ENCODE measurements around the gene LLGL2.
"Not testable (repeated sequence)": the region's sequence is repeated elsewhere in the genome, so short reads cannot be mapped to it uniquely, and the experiment has no call there.

LLGL2 gene

DNA sequence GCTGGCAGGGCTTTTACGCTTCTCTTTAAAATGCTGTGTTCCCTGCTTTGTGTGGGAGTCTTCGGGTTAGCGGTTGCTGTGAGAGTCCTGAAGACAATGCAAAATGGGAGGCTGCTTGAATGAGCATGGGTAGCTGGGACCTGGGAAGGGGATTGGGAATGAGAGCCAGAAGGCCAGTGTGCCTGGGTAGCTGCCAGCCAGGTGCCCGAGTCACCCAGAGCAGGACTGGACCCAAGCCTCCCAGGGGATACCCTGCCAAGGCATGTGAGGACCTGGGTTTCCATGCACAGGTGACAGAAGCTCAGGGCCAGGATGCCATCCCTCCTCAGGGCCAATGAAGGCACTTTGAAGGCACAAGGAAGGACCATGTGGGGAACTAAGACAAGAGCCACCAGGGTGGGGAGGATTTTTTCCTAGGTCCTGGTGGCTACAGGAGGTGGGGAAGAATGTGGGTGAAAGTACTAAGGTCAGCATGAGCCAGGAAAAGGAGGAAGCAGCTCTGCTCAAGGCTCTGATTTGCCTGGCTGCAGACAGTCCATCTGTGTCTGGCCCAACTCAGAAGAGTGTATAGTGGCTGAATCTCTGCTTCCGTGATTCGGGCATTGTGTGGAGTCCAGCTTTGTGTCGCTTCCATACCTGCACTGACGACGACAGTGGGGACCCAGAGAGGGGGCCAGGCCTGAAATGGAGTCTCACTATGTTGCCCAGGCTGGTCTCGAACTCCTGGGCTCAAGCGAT, 48.6 kb upstream of the LLGL2 start:
- Histone ChIP-seq H3K4me3 (ENCODE audit: low read length) (no peak overlapping the region), H3F3A (ENCODE audit: control insufficient read depth, insufficient read depth) (no peaks in the 10 kb centered on the region), H3K79me2 (ENCODE audit: control insufficient read depth, low read length) (no peaks in the 10 kb centered on the region), H3K4me2 (ENCODE audit: low read length) (no peak overlapping the region), H3K27me3 (ENCODE audit: control insufficient read depth, low read length) (no peaks in the 10 kb centered on the region), H3K9me3 (ENCODE audit: control insufficient read depth, insufficient read depth, low read length) (no peaks in the 10 kb centered on the region), H4K20me1 (ENCODE audit: control insufficient read depth, insufficient read depth, low read depth, low read length) (no peaks in the 10 kb centered on the region), H3K4me1 (ENCODE audit: control insufficient read depth, low read length) (peaks cover 7% of the 10 kb centered on the region), H3K27ac (ENCODE audit: low read depth, low read length) (no peak overlapping the region), H3K36me3 (ENCODE audit: control insufficient read depth, low read length) (peaks cover 8% of the 10 kb centered on the region), H3K9me2 (replicated peaks; ENCODE audit: control insufficient read depth, low read length) (no peaks in the 10 kb centered on the region)
- TF ChIP-seq, protein P1, sequence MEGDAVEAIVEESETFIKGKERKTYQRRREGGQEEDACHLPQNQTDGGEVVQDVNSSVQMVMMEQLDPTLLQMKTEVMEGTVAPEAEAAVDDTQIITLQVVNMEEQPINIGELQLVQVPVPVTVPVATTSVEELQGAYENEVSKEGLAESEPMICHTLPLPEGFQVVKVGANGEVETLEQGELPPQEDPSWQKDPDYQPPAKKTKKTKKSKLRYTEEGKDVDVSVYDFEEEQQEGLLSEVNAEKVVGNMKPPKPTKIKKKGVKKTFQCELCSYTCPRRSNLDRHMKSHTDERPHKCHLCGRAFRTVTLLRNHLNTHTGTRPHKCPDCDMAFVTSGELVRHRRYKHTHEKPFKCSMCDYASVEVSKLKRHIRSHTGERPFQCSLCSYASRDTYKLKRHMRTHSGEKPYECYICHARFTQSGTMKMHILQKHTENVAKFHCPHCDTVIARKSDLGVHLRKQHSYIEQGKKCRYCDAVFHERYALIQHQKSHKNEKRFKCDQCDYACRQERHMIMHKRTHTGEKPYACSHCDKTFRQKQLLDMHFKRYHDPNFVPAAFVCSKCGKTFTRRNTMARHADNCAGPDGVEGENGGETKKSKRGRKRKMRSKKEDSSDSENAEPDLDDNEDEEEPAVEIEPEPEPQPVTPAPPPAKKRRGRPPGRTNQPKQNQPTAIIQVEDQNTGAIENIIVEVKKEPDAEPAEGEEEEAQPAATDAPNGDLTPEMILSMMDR (IDR thresholded peaks at IDR 0.05; ENCODE audit: low read depth, low read length, poor library complexity, severe bottlenecking), result no peak
- TF ChIP-seq EZH2phosphoT487 (IDR thresholded peaks at IDR 0.05; ENCODE audit: borderline replicate concordance, low read length), result no peak

GRCh38 chr17:75477490-75477862, 48.0 kb upstream of the LLGL2 start:
- not testable (repeated sequence) for H3K9me2 ChIP-seq (replicated peaks; ENCODE audit: control insufficient read depth, low read length); H3K27ac ChIP-seq (ENCODE audit: low read depth, low read length); H3K27me3 ChIP-seq (ENCODE audit: control insufficient read depth, low read length); H3K4me1 ChIP-seq (ENCODE audit: control insufficient read depth, low read length); H3K4me2 ChIP-seq (ENCODE audit: low read length); H3K9me3 ChIP-seq (ENCODE audit: control insufficient read depth, insufficient read depth, low read length); H3K4me3 ChIP-seq (ENCODE audit: low read length); H3K79me2 ChIP-seq (ENCODE audit: control insufficient read depth, low read length); H4K20me1 ChIP-seq (ENCODE audit: control insufficient read depth, insufficient read depth, low read depth, low read length); H3F3A ChIP-seq (ENCODE audit: control insufficient read depth, insufficient read depth); H3K36me3 ChIP-seq (ENCODE audit: control insufficient read depth, low read length)

GRCh38 chr17:75478508-75478907, 47.0 kb upstream of the LLGL2 start:
- TF ChIP-seq, protein P1 (IDR thresholded peaks at IDR 0.05; ENCODE audit: low read depth, low read length, poor library complexity, severe bottlenecking), result no peak
- no peak for TF ChIP-seq EZH2phosphoT487 (IDR thresholded peaks at IDR 0.05; ENCODE audit: borderline replicate concordance, low read length)
- H3K4me1 ChIP-seq (ENCODE audit: control insufficient read depth, low read length), result no peaks in the 10 kb centered on the region
- H3K9me2 ChIP-seq (replicated peaks; ENCODE audit: control insufficient read depth, low read length), result no peaks in the 10 kb centered on the region
- H3F3A ChIP-seq (ENCODE audit: control insufficient read depth, insufficient read depth), result no peaks in the 10 kb centered on the region
- no peak overlapping the region for H3K4me3 ChIP-seq (ENCODE audit: low read length)
- no peaks in the 10 kb centered on the region for H3K36me3 ChIP-seq (ENCODE audit: control insufficient read depth, low read length)
- no peak overlapping the region for H3K27ac ChIP-seq (ENCODE audit: low read depth, low read length)
- H3K4me2 ChIP-seq (ENCODE audit: low read length), result no peak overlapping the region
- no peaks in the 10 kb centered on the region for H3K79me2 ChIP-seq (ENCODE audit: control insufficient read depth, low read length)
- no peaks in the 10 kb centered on the region for H3K9me3 ChIP-seq (ENCODE audit: control insufficient read depth, insufficient read depth, low read length)
- H4K20me1 ChIP-seq (ENCODE audit: control insufficient read depth, insufficient read depth, low read depth, low read length), result no peaks in the 10 kb centered on the region
- H3K27me3 ChIP-seq (ENCODE audit: control insufficient read depth, low read length), result no peaks in the 10 kb centered on the region

DNA sequence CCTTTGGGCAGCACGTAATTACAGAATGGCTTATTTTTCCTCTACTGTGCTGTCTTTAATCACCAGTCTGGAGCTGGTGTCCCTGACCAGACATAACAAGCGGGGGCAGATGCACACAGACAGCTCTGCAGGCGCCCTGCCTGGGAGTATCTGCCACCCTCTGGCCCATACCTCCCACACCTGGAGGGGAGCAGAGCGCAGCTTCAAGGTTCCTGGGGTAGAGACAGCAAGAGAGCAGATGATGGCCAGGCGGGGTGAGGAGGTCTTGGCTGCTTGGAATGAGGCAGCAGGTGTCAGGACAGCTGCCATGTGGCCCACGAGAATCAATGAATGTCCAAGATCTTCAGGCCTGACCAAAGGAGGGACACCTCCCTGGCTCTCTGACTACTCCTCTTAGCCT, 45.2 kb upstream of the LLGL2 start:
- Histone ChIP-seq H3K27ac (ENCODE audit: low read depth, low read length) (no peak overlapping the region), H3K9me2 (replicated peaks; ENCODE audit: control insufficient read depth, low read length) (no peaks in the 10 kb centered on the region), H3K9me3 (ENCODE audit: control insufficient read depth, insufficient read depth, low read length) (no peaks in the 10 kb centered on the region), H3F3A (ENCODE audit: control insufficient read depth, insufficient read depth) (no peaks in the 10 kb centered on the region), H3K4me1 (ENCODE audit: control insufficient read depth, low read length) (no peaks in the 10 kb centered on the region), H3K36me3 (ENCODE audit: control insufficient read depth, low read length) (no peaks in the 10 kb centered on the region), H3K27me3 (ENCODE audit: control insufficient read depth, low read length) (no peaks in the 10 kb centered on the region), H4K20me1 (ENCODE audit: control insufficient read depth, insufficient read depth, low read depth, low read length) (no peaks in the 10 kb centered on the region), H3K4me2 (ENCODE audit: low read length) (no peak overlapping the region), H3K79me2 (ENCODE audit: control insufficient read depth, low read length) (no peaks in the 10 kb centered on the region), H3K4me3 (ENCODE audit: low read length) (no peak overlapping the region)
- TF ChIP-seq, protein P1 (IDR thresholded peaks at IDR 0.05; ENCODE audit: low read depth, low read length, poor library complexity, severe bottlenecking), result no peak
- no peak for TF ChIP-seq EZH2phosphoT487 (IDR thresholded peaks at IDR 0.05; ENCODE audit: borderline replicate concordance, low read length)
